GM12892 (cell line): ENCODE data around the gene CACNA1E. TPM values are rescaled to one million over a fixed set of nuclear protein-coding genes. Genes with fewer than 3 reads are reported as not detected.

ENCODE experiments used
- DNase-seq: peaks from one replicate; pipeline ENCODE4 v3.0.0; 2011; ENCODE audit not compliant: insufficient read length
- FAIRE-seq: peaks from 2 replicates; lab custom pipeline; 2011; peaks lifted over from hg19 to GRCh38; lab: Jason Lieb, UNC
- POLR2A ChIP-seq: IDR thresholded peaks from 2 replicates; pipeline ENCODE4 v1.6.1; 2011; ENCODE audit warnings: low read depth, low read length, control low read depth
- POLR2AphosphoS5 ChIP-seq: IDR thresholded peaks from 2 replicates; pipeline ENCODE4 v1.6.1; 2011; ENCODE audit warnings: low read depth, low read length, control low read depth
- TAF1 ChIP-seq: IDR thresholded peaks from 2 replicates; pipeline ENCODE4 v1.6.1; 2011; ENCODE audit warnings: low read depth, mild to moderate bottlenecking, control low read depth, low read length, borderline replicate concordance
- polyA plus RNA-seq: library from polyadenylated mRNA; unstranded; fragments of >200 nt; gene quantifications from one replicate; pipeline ENCODE4 v1.2.1, GENCODE V29; 2012; ENCODE audit warnings: missing spikeins, inconsistent platforms; ENCODE audit not compliant: missing spikeins

The CACNA1E gene
- polyA plus RNA-seq = 16.9 TPM

- no peak for TF ChIP-seq POLR2AphosphoS5
- no peak for TF ChIP-seq TAF1
- TF ChIP-seq POLR2A = no peak
- DNase-seq (no peak), FAIRE-seq (no peak)
Observed at GRCh38 chr1:181483285-181484195, at the start of gene CACNA1E. CACNA1E (plus strand) TSS chr1:181483517; CDS start chr1:181483745, 228 bp downstream.

GRCh38 chr1:181433931-181434330 is 49.4 kb upstream of the CACNA1E start:
- FAIRE-seq (no peak), DNase-seq (no peak)
- TF ChIP-seq POLR2A = no peak
- no peak for TF ChIP-seq TAF1
- no peak for TF ChIP-seq POLR2AphosphoS5

- FAIRE-seq = peak; percentile 79
Observed at GRCh38 chr1:181438013-181438412, 45.3 kb upstream of the CACNA1E start.

GRCh38 chr1:181440510-181440909 is 42.8 kb upstream of the CACNA1E start:
- no peak for DNase-seq
- no peak for TF ChIP-seq TAF1
- FAIRE-seq = no peak

More at GRCh38 chr1:181438013-181438412, 45.3 kb upstream of the CACNA1E start:
- no peak for DNase-seq
- no peak for TF ChIP-seq POLR2A
- TF ChIP-seq TAF1 = no peak
- no peak for TF ChIP-seq POLR2AphosphoS5

- FAIRE-seq (peak; percentile 72), DNase-seq (no peak)
- TF ChIP-seq TAF1 (no peak), POLR2A (no peak), POLR2AphosphoS5 (no peak)
Observed at GRCh38 chr1:181442181-181442525, 41.2 kb upstream of the CACNA1E start.

GRCh38 chr1:181443231-181443853 is 40.0 kb upstream of the CACNA1E start:
- peak; percentile 78 for FAIRE-seq
- TF ChIP-seq POLR2A (peak; percentile 51), POLR2AphosphoS5 (no peak; the same call in 1 of the 2 replicates), TAF1 (0 out of 2 replicates have a peak, but pooled peaks have one; percentile 17)
- no peak for DNase-seq

- DNase-seq (no peak), FAIRE-seq (no peak)
- TF ChIP-seq POLR2AphosphoS5 (no peak), POLR2A (no peak), TAF1 (no peak)
Observed at GRCh38 chr1:181445436-181445835, 37.9 kb upstream of the CACNA1E start.

- TF ChIP-seq TAF1 = no peak
- DNase-seq (no peak), FAIRE-seq (no peak)
Observed at GRCh38 chr1:181448461-181448860, 34.9 kb upstream of the CACNA1E start.

- no peak for FAIRE-seq
- TF ChIP-seq POLR2AphosphoS5 (no peak), POLR2A (no peak), TAF1 (no peak)
- no peak for DNase-seq
Observed at GRCh38 chr1:181451661-181452230, 31.6 kb upstream of the CACNA1E start.

GRCh38 chr1:181452746-181453145 is 30.6 kb upstream of the CACNA1E start:
- FAIRE-seq (peak; percentile 73), DNase-seq (no peak)
- TF ChIP-seq POLR2A (no peak), POLR2AphosphoS5 (no peak), TAF1 (no peak)

GRCh38 chr1:181453541-181454201 is 29.6 kb upstream of the CACNA1E start:
- TF ChIP-seq POLR2AphosphoS5 = no peak
- TF ChIP-seq TAF1 = no peak
- TF ChIP-seq POLR2A = no peak
- peak; percentile 84 for FAIRE-seq
- DNase-seq = no peak

- DNase-seq (no peak), FAIRE-seq (no peak)
- TF ChIP-seq POLR2A (no peak), TAF1 (no peak), POLR2AphosphoS5 (no peak)
Observed at GRCh38 chr1:181456551-181456950, 26.8 kb upstream of the CACNA1E start.

- peak; percentile 58 for FAIRE-seq
- DNase-seq = no peak
- no peak for TF ChIP-seq POLR2AphosphoS5
- no peak for TF ChIP-seq TAF1
- TF ChIP-seq POLR2A = no peak
Observed at GRCh38 chr1:181458419-181458818, 24.9 kb upstream of the CACNA1E start.
